Measurements from ENCODE around the gene RFX4.

The RFX4 gene

GRCh38 chr12:106582641-106583230 is at the start of gene RFX4:
RFX4 (plus strand) TSS chr12:106583004; CDS start chr12:106583321, 317 bp downstream.
- no peak for DNase-seq (ENCODE audit: low read depth in 3 of 3)

GRCh38 chr12:106541201-106541600 is 41.6 kb upstream of the RFX4 start:
- DNase-seq (ENCODE audit: low read depth in 3 of 3) = no peak

DNA sequence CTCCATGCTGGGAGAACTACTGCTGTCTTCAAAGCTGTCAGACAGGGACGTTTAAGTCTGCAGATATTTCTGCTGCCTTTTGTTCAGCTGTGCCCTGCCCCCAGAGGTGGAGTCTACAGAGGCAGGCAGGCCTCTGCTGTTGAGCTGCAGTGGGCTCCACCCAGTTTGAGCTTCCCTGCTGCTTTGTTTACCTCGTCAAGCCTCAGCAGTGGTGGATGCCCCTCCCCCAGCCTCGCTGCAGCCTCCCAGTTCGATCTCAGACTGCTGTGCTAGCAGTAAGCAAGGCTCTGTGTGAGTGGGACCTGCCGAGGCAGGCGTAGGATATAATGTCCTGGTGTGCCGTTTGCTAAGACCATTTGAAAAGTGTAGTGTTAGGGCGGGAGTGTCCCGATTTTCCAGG is 31.4 kb upstream of the RFX4 start:
- DNase-seq (ENCODE audit: low read depth in 3 of 3) = no peak

DNA sequence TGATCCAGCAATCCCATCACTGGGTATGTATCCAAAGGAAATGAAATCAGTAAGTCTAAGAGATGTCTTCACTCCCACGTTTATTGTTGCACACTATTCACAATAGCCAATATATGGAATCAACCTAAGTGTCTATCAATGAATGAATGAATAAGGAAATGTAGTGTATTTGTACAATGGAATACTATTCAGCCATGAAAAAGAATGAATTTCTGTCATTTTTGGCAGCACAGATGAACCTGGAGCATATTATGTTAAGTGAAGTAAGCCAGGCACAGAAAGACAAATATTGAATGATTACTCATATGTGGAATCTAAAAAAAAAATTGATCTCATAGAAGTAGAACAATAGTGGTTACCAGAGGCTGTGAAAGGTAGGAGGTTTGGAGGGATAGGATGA is 30.6 kb upstream of the RFX4 start:
- DNase-seq (ENCODE audit: low read depth in 3 of 3) = no peak

- no peak for DNase-seq (ENCODE audit: low read depth in 3 of 3)
Observed at GRCh38 chr12:106564678-106565329, 18.0 kb upstream of the RFX4 start.

GRCh38 chr12:106566771-106567170 is 16.0 kb upstream of the RFX4 start:
- no peak for DNase-seq (ENCODE audit: low read depth in 3 of 3)

GRCh38 chr12:106573239-106573638 is 9.6 kb upstream of the RFX4 start:
- no peak for DNase-seq (ENCODE audit: low read depth in 3 of 3)

DNA sequence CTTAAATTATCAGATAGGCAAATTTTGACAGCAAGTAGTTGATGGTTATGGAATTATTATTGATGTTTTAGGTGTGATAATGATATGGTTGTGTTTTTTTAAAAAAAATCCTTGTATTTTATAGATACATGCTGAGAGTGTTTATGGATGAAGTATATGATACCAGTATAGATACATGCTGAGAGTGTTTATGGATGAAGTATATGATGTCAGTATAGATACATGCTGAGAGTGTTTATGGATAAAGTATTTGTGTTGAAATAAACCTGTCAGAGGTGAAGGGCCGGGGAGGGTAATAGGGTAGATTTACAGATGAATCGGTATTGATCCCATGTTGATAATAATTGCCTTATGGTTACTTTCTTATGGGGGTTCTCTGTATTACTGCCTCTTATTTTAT is 6.0 kb upstream of the RFX4 start:
- DNase-seq (ENCODE audit: low read depth in 3 of 3) = no peak

GRCh38 chr12:106580671-106581508 is 1.9 kb upstream of the RFX4 start:
- no peak for DNase-seq (ENCODE audit: low read depth in 3 of 3)

GRCh38 chr12:106581543-106582248 is 1.1 kb upstream of the RFX4 start:
- no peak for DNase-seq (ENCODE audit: low read depth in 3 of 3)

DNA sequence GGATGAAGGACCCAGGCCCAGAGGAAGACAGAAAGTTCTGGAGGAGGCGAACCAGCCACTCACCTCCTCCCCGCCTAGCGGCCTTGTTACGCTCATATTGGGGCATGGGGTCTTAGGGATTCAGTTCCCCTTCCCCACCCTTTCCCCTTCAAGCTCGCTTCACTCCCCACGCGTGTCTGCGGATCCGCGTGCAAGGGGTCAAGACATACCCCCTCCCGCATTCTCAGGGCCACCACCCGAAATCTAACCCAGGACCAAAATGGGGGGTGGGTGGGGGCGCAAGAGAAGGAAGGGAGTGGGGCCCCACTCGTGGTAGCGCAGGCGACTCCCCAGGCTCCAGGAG is 584 bp upstream of the RFX4 start:
- no peak for DNase-seq (ENCODE audit: low read depth in 3 of 3)

DNA sequence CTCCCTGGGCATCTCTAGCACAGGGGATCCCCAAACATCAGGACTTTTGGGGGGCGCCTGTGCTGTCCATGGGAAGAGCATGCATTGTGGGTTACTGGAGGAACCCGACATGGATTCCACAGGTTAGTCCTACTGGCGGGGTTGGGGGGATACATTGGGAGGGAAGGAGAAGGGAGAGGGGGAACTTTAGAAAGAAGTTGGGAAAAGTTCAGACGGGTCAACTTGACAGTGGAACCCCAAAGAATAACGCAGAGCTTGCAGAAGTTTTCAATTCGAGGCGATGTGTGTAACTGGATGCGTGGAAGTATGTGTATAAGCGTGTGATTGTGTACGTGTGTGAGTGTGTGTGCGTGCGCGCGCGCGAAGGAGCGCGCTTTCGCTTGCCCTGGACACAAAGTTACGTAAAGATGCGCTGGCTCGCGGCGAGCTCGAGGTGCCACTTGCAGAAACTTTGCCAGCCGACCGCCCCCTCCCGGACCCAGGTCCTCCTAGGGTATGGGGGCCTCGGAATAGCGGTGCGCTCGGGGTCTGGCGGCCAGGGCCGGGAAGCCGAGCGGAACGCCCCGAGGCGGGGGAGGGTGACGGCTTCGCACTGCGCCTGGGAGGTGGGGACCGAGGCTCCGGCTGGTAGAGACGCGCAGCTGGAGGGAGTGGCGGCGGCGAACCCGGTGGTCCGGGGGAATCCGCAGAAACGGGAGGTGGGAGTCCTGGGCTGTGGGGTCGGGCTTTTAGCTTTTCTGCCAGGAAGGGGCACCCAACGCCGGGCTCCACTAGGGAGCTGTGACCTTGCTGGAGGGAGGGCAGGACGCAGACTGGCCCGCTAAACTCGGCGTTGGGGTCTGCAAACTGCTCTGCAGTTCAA is 669 bp downstream of the RFX4 start:
- no peak for DNase-seq (ENCODE audit: low read depth in 3 of 3)

DNA sequence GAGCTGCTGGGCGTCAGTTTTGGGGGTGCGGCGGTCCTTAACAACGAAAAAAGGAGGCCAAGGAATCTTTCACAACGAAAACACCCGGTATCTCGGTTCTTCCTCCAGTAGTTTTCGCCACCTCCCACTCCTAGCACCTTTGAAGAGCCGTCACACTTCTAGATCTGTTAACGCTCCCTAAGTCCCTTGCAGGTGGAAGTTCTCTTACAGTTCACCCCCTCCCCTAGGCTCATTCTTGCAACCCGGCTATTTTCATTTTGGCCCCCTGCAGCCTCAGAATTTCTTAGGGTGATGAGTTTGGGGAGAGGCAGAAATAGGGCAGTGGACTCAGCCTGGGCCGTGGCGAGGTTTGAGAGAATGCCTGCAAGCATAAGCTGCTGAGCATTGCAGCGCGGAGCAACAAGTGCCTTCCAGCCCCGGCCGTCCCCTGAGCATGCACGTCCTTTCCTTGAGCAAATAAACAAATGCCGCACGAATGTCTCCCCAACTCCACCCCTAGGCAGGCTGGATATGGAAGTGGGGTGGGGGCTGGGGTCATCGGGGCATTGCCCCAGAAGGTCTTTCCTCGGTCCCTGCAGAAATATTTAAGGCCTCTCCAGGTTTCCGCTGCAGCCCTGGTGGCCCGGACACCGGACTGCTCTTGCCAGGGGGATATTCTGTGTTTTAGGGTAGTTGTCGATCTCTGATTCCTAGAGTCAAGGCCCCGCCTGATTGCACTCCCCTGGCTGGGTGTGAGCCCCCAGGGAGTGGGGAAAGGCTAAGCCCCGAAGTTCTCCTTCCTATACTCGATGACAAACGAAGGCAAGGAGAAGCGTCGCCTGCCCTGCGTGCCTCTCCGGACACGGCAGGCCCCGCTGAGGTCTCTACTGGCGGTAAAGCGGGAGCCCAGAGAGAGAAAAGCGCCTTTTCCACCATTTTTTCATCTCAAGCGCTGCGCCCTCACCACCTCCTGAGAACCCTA is 1.6 kb downstream of the RFX4 start:
- no peak for DNase-seq (ENCODE audit: low read depth in 3 of 3)

DNA sequence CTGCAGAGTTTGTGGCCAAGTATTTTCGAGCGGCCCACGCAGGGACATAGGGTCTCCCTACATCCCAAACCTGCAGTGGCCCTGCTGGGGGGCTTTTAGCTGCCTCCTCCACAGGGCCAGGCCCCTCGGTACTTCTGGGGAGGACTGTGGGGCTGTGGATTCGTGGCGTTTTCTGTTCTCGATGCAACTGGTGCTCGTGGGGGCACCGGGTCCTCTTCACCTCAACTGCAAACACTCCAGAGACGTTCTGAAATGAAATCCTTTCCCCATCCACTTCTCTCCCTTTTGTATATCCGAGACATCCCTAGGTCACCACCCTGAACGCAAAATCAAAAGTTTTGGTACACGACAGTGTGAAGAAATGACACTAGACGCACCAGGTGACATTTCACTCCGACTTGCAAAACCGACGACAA is 2.3 kb downstream of the RFX4 start:
- DNase-seq (ENCODE audit: low read depth in 3 of 3) = no peak

DNA sequence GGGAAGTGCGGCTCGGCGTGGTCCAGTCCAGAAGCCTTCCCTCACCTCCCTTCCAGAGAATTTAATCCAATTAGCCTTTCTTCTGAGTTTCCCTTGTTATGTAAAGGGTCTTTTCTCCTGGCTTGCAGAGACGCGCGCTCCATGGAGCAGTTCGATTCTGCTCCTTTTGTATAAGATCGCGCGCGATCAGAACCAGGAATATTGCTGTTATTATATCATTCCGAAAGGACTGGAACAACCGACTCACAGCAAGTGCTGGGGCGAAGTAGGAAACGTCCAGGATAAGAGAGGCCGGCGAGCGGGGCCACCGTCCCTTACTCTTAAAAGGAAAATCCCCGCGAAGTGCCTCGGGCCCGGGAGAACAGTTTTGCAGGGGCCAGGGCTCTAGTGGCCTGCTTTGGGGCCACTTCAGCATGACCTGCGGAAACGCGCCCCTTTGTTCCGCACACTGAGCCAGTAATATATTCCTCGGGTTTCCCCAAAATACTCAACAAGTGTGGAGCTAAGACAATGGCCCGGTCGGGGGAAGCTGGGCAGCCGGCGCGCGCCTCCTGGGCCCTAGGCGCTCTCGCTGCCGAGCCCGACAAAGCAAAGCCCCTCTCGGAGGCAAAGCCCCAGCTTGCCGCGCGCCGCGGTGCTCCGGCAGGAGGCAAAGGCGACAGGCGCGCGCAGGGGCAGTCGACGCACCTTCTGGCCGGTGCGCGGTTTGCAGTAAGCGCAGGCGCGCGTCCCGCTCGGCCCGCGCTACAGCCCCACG is 2.9 kb downstream of the RFX4 start:
- no peak for DNase-seq (ENCODE audit: low read depth in 3 of 3)

DNA sequence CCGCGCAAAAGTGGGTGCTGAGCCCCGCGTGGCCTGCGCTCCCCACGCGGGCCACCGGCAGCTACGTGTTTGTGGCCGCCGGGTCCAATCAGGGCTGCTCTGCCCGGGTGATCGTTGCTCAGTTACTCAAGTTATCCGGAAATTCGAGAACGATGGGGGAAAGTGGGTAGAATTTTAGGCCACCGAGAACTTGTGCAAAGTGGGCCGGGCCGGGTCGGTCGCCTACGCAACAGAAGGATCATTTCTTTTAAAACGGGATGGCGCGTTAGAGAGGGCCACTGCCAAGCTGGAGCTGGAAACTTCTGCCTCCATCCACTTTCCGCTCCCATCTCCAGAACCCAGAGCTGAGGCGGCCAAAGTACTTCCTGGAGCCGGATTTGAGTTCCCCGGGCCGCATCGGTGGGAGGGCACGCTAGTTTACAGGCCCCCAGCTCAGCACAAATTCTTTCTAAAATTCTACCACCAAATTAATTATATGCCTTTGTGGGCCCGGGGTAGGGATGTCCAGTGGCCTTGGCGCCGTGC is 3.5 kb downstream of the RFX4 start:
- DNase-seq (ENCODE audit: low read depth in 3 of 3) = no peak

DNA sequence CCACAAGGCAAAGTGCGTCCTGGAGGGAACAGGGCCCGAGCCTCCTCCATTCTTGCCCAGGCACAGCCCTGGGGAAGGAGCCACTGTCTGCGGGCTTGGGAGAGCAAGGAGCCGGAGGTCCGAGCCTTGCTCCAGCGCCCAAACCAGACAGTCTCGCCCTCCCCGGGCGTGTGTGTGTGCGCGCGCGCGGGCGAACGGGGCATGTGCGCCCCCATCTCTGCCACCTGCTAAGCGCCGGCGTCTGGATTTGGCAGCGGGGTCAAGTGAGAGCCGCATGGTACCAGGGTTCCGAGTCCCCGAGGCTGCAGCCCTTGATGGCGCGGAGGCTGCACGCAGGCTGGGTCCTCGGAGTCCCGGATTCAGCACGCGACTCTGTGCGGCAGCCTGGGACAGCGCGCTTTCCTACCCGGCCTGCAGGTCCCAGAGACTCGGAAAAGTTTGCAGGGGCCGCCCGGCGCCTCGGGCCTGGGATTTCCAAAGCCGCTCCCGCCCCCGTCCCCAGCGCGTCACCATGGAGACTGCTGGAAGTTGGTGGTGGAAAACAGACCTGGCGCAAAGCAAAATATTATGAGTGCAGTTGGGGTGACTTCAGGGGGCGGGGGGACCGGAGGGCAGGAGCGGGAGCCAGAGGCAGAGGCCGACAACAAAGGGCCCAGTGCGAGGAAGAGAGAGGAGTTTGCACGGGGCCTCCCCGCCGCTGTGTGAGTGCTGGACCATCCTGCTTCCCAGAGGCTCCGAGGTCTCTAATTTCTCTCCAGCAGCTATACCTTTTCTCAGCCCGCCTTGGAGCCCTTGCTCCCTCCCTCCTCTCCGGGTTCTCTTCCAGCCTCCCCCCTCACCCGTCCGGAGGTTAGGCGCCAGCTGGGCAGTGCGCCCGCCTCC is 4.2 kb downstream of the RFX4 start:
- DNase-seq (ENCODE audit: low read depth in 3 of 3) = no peak

GRCh38 chr12:106588771-106589170 is 6.0 kb downstream of the RFX4 start:
- DNase-seq (ENCODE audit: low read depth in 3 of 3) = no peak

All from stimulated activated CD4-positive, alpha-beta T cell treated with anti-CD3 and anti-CD28 coated beads, TNF-alpha, amount 100 ng/mL, for 4 hours (primary cell).